SK-N-SH treated with all-trans-retinoic acid at 6 μM for 48 hours (cell line): ENCODE data around the gene TNFRSF25.

Experiments used
- ARNTL ChIP-seq: fragments of 450-650 bp; formaldehyde crosslinking; IDR thresholded peaks from 2 replicates; pipeline ENCODE4 v1.5.0; 2020; ENCODE audit warnings: low read depth, mild to moderate bottlenecking, moderate library complexity, borderline replicate concordance
- CSRNP3 ChIP-seq: fragments of 250-450 bp; sonication (Bioruptor Pico); IDR thresholded peaks from 2 replicates; pipeline ENCODE4 v1.5.1; 2021; ENCODE audit warnings: mild to moderate bottlenecking, moderate library complexity
- ESRRG ChIP-seq: fragments of 250-450 bp; sonication (Bioruptor Pico); IDR thresholded peaks from 2 replicates; pipeline ENCODE4 v1.6.1; 2021; ENCODE audit warnings: mild to moderate bottlenecking
- GLIS3 ChIP-seq: fragments of 250-450 bp; sonication (Bioruptor Pico); IDR thresholded peaks from 2 replicates; pipeline ENCODE4 v1.5.0; 2020; ENCODE audit warnings: mild to moderate bottlenecking, moderate library complexity
- OSR1 ChIP-seq: fragments of 250-450 bp; sonication (Bioruptor Pico); IDR thresholded peaks from 2 replicates; pipeline ENCODE4 v1.8.0; 2022; ENCODE audit warnings: moderate library complexity, mild to moderate bottlenecking, inconsistent platforms
- PATZ1 ChIP-seq: fragments of 250-450 bp; sonication (Bioruptor Pico); IDR thresholded peaks from 2 replicates; pipeline ENCODE4 v1.8.0; 2020; ENCODE audit warnings: mild to moderate bottlenecking, moderate library complexity, borderline replicate concordance
- RARB ChIP-seq: fragments of 250-450 bp; sonication (Bioruptor Pico); IDR thresholded peaks from 2 replicates; pipeline ENCODE4 v1.8.0; 2021; ENCODE audit warnings: mild to moderate bottlenecking, moderate library complexity
- SNAI2 ChIP-seq: fragments of 250-450 bp; sonication (Bioruptor Pico); IDR thresholded peaks from 2 replicates; pipeline ENCODE4 v1.5.0; 2020; ENCODE audit warnings: mild to moderate bottlenecking, moderate library complexity
- TCF4 ChIP-seq: fragments of 250-450 bp; sonication (Bioruptor Pico); IDR thresholded peaks from 2 replicates; pipeline ENCODE4 v1.8.0; 2021; ENCODE audit warnings: mild to moderate bottlenecking, moderate library complexity, borderline replicate concordance
- ZFP3 ChIP-seq: fragments of 250-450 bp; sonication (Bioruptor Pico); IDR thresholded peaks from 2 replicates; pipeline ENCODE4 v1.5.0; 2020; ENCODE audit warnings: mild to moderate bottlenecking, moderate library complexity
- ZFP30 ChIP-seq: fragments of 450-650 bp; formaldehyde crosslinking; IDR thresholded peaks from 2 replicates; pipeline ENCODE4 v1.5.0; 2022; ENCODE audit warnings: mild to moderate bottlenecking, moderate library complexity
- ZNF70 ChIP-seq: fragments of 450-650 bp; formaldehyde crosslinking; IDR thresholded peaks from 2 replicates; pipeline ENCODE4 v1.5.0; 2020; ENCODE audit warnings: mild to moderate bottlenecking, moderate library complexity

GRCh38 chr1:6497215-6497866 lies 31.4 kb upstream of the TNFRSF25 start:
- TF ChIP-seq ZNF70 (CRISPR knock-in tag) (no peak), ARNTL (no peak), ZFP30 (CRISPR knock-in tag) (no peak), PATZ1 (CRISPR knock-in tag) (no peak), GLIS3 (no peak), RARB (CRISPR knock-in tag) (no peak), ESRRG (CRISPR knock-in tag) (no peak), TCF4 (CRISPR knock-in tag) (no peak), ZFP3 (CRISPR knock-in tag) (no peak), SNAI2 (CRISPR knock-in tag) (no peak), CSRNP3 (CRISPR knock-in tag) (no peak), OSR1 (CRISPR knock-in tag) (no peak)
